ENCODE results near the gene GPR15. TPM values are rescaled to one million over a fixed set of nuclear protein-coding genes. Genes with fewer than 3 reads are reported as not detected.

Gene GPR15
- total RNA-seq, 1 experiment from 2014 or later: not detected

DNA sequence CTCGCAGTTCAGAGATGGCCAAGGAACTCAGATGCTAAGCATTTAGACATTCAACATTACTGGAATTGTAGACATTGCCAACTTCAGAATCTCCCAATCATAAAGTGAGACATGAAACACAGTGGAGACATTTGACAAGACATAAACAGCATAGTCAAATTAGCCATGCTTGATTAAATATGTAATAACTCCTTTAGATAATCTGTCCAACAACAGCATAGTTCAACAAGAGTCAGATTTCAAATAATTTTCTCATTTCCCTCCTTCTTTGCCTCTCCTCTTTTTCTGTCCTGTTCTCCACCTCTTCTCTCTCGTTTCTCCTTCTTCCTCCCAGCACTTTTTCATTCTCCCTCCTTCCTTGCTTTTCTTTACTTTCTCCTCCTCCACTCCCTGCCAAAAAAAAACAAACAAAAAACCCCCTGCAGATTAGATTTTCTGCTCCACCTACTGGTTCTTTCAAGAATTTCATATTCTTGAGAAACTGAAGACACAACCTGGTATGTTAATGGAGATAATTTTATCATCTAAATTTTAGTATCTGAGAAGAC, 41.5 kb downstream of the GPR15 start:
- no peak overlapping the region for H2BK5ac ChIP-seq (ENCODE audit: insufficient read length, low read length)
- H3K23me2 ChIP-seq (ENCODE audit: insufficient read length, low read depth, low read length, poor library complexity, severe bottlenecking): no peaks in the 10 kb centered on the region
- H2BK20ac ChIP-seq (ENCODE audit: low read depth, low read length, poor library complexity, severe bottlenecking): no peak overlapping the region
- H3K27ac ChIP-seq (ENCODE audit: insufficient read length, low read depth, low read length): no peak overlapping the region
- DNase-seq: no peak
- peaks cover 6% of the 10 kb centered on the region in 2 experiments for H3K4me1 Mint-ChIP-seq
- H3K79me1 ChIP-seq (ENCODE audit: insufficient read depth, low read depth, low read length, poor library complexity, severe bottlenecking): no peaks in the 10 kb centered on the region
- H3K36me3 Mint-ChIP-seq (ENCODE audit: insufficient read depth in 1 of 3, low read depth in 3 of 3): peaks cover 4 to 14% (median 12%) of the 10 kb centered on the region in 3 experiments; a peak in 5 of 7 replicates
- H4K5ac ChIP-seq (ENCODE audit: insufficient read length, low read depth, low read length): no peak overlapping the region
- no peak overlapping the region for H3K56ac ChIP-seq (ENCODE audit: insufficient read length, low read depth, low read length)
- no peak overlapping the region for H2AK5ac ChIP-seq (ENCODE audit: insufficient read length, low read length)
- H3K4me3 Mint-ChIP-seq: no peak overlapping the region
- H2BK15ac ChIP-seq (ENCODE audit: low read depth, low read length): no peak overlapping the region
- no CpG with 5 or more reads among the region's 2 CpGs for WGBS (ENCODE audit: extremely low coverage, insufficient read length, low lambda C conversion rate)
- H3K23ac ChIP-seq (ENCODE audit: insufficient read length, low read depth, low read length): no peak overlapping the region
- no peak overlapping the region for H4K91ac ChIP-seq (ENCODE audit: insufficient read length, low read depth, low read length)
- H3K14ac ChIP-seq (ENCODE audit: insufficient read depth, low read length): no peak overlapping the region
- no peak overlapping the region for H4K8ac ChIP-seq (replicated peaks; ENCODE audit: insufficient read length, low read depth, low read length)
- H3K9ac ChIP-seq (ENCODE audit: extremely low read depth, insufficient read length, low read length): no peak overlapping the region
- H3K27me3 Mint-ChIP-seq (ENCODE audit: low read depth): no peaks in the 10 kb centered on the region
- no peak overlapping the region for H3K4me2 ChIP-seq (ENCODE audit: insufficient read depth, insufficient read length, low read length)
- peak overlapping the region in 2 of 3 experiments; percentile 51 to 74; a peak in 3 of 7 replicates for H3K27ac Mint-ChIP-seq
- no peak overlapping the region for H2BK12ac ChIP-seq (ENCODE audit: insufficient read length, low read depth, low read length)
- no peaks in the 10 kb centered on the region; a peak in 1 of 5 replicates for H3K9me3 Mint-ChIP-seq
- no peak overlapping the region for H2AFZ ChIP-seq (ENCODE audit: low read length)
- no peak overlapping the region for H3K18ac ChIP-seq (ENCODE audit: insufficient read length, low read depth, low read length)
- H3K4me1 ChIP-seq (ENCODE audit: insufficient read depth, low read length): no peaks in the 10 kb centered on the region; the same call in 1 of the 2 replicates
- H3K9me3 ChIP-seq (ENCODE audit: control insufficient read depth, low read depth, low read length): no peaks in the 10 kb centered on the region
- TF ChIP-seq, protein P1, sequence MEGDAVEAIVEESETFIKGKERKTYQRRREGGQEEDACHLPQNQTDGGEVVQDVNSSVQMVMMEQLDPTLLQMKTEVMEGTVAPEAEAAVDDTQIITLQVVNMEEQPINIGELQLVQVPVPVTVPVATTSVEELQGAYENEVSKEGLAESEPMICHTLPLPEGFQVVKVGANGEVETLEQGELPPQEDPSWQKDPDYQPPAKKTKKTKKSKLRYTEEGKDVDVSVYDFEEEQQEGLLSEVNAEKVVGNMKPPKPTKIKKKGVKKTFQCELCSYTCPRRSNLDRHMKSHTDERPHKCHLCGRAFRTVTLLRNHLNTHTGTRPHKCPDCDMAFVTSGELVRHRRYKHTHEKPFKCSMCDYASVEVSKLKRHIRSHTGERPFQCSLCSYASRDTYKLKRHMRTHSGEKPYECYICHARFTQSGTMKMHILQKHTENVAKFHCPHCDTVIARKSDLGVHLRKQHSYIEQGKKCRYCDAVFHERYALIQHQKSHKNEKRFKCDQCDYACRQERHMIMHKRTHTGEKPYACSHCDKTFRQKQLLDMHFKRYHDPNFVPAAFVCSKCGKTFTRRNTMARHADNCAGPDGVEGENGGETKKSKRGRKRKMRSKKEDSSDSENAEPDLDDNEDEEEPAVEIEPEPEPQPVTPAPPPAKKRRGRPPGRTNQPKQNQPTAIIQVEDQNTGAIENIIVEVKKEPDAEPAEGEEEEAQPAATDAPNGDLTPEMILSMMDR (conservative IDR thresholded peaks at IDR 0.05): peak; percentile 60
- H3K27me3 ChIP-seq (ENCODE audit: insufficient read depth, low read length): no peaks in the 10 kb centered on the region
- H2BK120ac ChIP-seq (ENCODE audit: low read depth, low read length, poor library complexity, severe bottlenecking): no peak overlapping the region
- H4K20me1 ChIP-seq (ENCODE audit: control insufficient read depth, insufficient read depth, insufficient read length): no peaks in the 10 kb centered on the region
- no peaks in the 10 kb centered on the region for H3K79me2 ChIP-seq (ENCODE audit: insufficient read depth, low read length)
- H3T11ph ChIP-seq (ENCODE audit: low read length): no peak overlapping the region
- no peak overlapping the region for H3K4ac ChIP-seq (ENCODE audit: low read depth, low read length)
